ENCODE data around the gene NCCRP1.

The NCCRP1 gene

DNA sequence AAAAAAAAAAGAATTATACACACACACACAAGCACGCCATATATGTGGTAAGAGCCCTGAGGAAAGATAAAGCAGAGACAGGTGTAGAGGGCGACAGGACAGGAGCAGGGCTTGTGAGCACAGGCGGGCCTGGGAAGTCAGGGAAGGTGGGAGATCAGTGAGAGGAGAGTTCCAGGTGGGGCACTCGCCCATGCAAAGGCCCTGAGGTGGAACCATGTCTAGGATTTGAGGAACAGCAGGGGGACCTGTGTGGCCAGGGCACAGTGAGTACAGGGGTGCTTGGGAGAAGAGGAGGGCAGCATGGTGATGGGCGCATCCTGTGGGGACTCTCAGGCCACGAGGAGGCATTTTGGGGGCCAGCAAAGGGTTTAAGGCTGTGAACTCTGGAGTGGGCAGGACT is 32.5 kb upstream of the NCCRP1 start:
- DNase-seq (ENCODE audit: low read depth in 2 of 2): no peak

DNA sequence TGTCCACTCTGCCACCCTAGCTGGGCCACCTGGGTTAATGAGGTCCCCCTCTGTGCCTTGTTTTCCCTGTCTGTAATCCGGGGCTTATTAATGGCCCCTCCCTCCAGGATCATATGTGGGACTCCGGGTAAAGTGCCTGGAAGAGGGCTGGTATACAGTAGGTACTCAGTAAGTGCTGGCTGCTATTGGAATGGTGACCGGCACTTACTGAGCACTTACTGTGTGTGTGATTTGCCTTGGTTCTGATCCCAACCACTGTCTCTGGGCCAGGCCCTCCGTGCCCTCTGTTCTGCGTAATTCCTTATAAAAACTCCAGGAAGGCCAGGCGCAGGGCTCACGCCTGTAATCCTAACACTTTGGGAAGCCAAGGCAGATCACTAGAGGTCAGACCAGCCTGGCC is 30.9 kb upstream of the NCCRP1 start:
- no peak for DNase-seq (ENCODE audit: low read depth in 2 of 2)

DNA sequence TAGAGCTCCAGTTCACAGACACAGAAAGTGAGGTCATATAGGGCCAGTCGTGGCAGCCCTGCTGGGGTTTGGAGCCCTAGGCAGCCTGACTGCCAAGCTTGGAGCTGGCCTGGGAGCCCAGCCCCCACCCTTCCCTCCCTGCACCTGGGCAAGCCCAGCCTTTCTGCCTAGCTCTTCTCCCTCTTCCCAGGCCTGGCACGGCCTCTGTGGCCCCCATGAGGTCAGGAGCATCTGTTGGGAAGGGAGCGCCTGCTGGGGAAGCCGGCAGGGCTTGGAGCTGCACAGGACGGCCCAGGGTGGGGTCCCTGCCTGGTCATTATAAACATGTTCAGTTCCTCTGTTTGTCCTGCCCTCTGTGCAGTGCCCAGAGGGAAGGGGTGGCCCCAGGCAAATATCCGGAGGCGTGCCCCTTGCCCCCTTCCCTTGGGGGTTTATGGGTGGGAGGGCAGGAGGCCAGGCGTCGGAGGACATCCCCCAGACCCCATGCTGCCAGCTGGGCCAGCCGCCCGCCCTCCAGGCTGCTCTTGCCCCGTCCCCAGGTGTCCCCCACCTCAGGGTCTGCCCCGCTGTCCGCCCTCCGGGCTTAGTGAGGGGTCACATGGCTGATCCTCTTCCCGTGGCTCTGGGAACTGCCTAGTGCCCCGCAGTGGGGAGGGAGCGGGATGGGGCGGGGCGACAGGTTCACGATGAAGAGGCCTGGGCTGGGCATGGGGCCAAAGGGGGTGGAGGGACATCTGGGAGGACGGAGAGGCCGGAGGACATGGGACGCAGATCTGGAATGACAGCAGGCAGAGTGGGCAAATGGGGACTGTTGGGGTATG is 30.0 kb upstream of the NCCRP1 start:
- DNase-seq (ENCODE audit: low read depth in 2 of 2): no peak

DNA sequence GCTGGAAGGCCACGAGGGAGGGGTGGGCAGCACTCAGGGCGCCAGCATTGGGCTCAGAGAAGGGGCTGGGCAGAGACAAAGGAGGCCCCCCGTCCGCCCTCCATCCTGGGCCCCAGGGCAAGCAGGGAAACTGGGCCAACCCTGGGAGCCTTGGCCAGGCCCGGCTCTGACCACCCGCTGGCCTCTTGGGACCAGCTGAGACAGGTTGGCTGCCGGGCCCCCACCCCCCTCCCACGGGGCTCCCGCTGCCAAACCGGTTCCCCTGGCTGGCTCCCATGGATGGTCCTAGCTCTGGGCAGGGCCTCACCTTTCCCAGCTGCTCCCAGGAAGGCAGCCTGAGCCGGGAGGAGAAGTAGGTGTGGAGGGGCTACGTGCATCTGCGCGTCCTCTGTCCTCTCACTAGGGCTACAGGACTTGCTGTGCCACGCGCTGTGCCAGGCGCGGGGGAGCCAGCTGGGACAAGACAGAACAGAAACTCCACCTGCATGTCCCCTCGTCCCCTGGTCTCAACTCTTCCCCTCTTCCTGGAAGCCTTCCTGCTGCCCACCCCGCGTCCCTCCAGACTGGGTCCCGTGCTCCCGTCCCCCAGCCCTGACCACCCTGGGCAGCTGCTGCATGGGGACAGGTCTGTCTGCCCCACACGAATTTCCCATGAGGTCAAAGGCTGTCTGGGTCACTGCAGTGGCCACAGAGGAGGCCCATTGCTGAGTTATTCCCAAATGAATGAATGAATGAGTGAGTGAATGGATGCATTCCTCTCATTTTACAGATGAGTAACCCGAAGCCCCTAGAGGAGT is 29.1 kb upstream of the NCCRP1 start:
- DNase-seq (ENCODE audit: low read depth in 2 of 2): no peak

DNA sequence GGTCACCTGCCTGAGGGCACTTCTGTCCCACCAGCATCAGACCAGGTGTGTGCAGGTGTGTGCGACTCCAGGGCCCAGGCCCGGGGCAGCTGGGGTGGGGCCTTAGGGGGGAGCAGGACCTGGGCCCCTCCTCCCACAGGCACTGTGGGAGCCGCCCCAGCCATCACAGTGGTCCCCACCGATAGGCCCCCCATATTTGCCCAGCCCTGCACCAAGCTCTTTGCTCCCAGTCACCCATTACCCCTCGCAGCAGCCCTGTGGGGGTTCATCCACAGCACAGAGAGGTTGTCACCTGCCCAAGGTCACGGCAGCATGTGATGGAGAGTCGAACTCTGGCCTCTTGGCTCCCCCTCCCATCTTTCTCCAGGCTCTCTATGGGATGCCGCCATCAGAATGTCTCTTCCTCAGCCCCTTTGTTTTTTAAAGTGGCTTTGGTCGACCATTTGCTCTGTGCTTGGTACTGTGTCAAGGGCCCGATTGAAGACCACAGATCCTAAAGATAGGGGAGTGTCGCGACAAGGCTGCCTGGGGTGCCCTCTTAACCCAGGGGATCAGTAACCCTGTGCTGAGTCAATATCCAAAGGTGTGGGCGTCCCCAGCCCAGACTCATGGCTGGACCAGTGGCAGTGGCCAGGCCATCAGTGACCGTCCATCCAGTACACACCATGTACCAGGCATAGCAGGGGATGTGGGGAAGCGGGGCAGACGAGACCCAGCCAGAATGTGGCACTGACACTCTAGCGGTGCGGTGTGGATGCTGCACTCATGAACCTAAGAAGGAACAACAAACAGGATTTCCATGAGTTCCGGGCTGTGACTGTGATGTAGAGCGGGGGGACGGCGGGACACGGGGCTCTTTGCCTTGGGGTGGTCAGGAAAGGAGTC is 28.3 kb upstream of the NCCRP1 start:
- no peak for DNase-seq (ENCODE audit: low read depth in 2 of 2)

DNA sequence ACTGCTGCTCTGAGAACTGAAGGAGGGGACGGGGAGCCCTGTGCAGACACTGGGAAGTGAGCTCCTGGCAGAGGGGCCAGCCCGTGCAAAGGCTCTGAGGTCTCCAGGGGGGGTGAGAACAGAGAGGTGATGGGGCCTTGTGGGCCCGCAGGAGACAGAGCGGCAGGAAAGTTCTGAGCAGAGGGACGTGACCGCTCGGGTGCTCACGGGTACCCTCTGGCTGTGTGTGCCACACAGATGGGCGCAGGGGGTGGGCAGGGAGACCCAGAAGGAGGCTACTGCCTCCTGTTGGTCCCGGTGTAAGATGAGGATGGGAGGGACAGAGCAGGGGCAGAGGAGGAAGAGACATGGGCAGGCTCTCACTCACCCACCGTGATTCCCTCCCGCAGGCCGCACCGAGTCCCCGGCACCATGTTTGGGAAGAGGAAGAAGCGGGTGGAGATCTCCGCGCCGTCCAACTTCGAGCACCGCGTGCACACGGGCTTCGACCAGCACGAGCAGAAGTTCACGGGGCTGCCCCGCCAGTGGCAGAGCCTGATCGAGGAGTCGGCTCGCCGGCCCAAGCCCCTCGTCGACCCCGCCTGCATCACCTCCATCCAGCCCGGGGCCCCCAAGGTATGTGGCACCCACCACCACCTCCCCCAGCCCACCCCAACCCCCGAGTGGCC is 27.5 kb upstream of the NCCRP1 start:
- DNase-seq (ENCODE audit: low read depth in 2 of 2): no peak

DNA sequence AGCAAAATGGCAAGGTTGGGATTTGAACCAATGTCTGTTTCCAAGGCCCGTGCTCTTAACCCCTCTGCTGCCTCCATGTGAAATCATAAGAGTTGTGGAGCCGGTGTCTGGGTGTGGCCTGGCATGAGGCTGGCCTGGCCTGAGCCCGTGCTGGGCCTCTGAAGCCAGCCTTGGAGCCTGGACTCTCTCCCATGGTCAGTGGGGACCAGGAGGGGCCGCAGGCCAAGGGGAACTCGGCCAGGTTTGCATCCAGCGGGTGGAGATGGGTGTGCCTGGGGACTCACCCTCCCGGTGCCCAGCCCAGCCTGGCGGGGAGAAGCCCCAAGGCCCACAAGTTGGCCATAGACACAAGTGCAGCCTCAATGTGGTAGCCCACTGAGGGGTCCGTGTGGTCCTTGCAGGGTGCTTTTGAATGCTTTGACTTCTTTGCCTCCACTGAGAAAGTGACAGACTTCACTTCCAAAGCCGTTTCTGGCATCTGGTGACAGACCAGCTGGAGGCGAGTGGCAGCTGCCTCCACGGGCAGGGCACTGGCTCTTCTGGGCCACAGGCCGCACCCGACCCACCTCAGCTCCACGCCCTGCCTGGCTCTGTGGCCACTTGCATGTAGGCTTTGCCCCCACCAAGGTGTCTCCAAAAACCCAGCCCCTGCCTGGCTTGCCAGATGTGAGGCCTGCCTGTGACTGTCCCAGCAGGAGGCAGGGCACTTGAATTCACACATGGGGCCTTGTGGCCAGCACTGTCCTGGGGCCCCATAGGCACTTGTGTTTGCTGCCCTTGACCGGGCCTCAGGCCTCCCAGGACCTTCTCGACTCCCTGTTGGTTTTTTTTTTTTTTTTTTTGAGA is 26.2 kb upstream of the NCCRP1 start:
- no peak for DNase-seq (ENCODE audit: low read depth in 2 of 2)

DNA sequence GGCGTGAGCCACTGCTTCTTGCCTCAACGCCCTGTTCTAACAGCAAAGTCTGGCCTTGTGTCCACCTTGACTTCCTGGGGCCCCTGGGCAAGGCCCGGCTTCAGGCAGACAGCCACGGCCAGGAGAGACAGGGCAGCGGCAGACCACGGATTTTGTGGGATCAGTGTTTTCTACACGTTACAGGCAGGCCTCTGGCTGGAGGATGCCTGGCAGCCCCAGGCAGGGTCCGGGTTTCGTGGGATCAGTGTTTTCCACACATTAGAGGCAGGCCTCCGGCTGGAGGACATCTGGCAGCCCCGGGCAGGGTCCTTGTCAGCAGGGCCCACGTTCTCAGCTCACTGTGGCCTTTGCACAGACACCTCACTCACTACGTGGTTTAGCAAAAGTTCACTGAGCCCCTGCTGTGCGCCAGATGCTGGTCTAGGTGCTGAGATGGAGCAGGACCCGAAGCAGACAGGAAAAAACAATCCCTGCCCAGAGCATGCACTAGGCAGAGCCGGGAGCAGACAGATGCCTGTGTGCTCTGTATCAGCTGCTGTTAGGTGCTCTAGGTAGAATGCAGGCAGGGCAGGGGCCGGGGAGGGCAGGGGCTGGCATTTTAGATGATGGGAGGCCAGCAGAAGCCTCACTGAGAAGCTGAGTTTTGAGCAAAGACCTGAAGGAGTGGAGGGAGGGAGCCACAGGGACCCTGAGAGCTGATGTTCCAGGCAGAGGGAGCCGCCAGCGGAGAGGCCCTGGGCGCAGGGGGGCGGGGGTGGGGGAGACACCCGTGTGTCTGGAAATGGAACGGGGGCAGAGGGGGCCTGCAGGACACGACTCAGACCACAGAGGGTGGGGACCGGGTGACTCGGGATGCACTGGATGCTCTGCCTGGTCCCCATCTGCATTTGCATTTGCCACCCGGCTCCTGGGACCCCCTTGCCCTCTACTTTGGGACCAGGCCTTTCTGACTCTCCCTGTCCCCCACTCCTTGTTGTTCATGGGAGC is 25.0 kb upstream of the NCCRP1 start:
- no peak for DNase-seq (ENCODE audit: low read depth in 2 of 2)

DNA sequence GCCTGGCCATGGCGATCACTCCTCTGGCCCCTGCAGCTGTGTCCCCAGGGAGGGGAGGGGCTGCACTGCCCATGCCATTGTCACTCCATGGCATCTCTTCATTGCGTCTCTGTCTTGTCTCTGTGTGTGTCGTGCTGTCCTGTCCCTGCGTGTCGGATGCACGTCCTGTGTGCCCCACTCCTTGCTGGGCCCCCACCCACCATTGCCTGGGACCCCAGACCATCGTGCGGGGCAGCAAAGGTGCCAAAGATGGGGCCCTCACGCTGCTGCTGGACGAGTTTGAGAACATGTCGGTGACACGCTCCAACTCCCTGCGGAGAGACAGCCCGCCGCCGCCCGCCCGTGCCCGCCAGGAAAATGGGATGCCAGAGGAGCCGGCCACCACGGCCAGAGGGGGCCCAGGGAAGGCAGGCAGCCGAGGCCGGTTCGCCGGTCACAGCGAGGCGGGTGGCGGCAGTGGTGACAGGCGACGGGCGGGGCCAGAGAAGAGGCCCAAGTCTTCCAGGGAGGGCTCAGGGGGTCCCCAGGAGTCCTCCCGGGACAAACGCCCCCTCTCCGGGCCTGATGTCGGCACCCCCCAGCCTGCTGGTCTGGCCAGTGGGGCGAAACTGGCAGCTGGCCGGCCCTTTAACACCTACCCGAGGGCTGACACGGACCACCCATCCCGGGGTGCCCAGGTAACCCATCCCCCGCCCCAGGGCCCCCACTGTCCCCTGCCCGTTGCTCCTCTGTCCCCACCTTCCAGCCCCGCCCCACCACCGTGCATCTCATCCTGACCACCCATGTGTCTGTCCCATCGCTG is 23.9 kb upstream of the NCCRP1 start:
- DNase-seq (ENCODE audit: low read depth in 2 of 2): no peak

DNA sequence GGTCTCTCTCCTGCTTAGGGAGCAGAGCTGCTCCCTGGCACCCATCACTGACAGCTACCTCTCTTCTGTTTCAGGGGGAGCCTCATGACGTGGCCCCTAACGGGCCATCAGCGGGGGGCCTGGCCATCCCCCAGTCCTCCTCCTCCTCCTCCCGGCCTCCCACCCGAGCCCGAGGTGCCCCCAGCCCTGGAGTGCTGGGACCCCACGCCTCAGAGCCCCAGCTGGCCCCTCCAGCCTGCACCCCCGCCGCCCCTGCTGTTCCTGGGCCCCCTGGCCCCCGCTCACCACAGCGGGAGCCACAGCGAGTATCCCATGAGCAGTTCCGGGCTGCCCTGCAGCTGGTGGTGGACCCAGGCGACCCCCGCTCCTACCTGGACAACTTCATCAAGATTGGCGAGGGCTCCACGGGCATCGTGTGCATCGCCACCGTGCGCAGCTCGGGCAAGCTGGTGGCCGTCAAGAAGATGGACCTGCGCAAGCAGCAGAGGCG is 23.2 kb upstream of the NCCRP1 start:
- no peak for DNase-seq (ENCODE audit: low read depth in 2 of 2)

DNA sequence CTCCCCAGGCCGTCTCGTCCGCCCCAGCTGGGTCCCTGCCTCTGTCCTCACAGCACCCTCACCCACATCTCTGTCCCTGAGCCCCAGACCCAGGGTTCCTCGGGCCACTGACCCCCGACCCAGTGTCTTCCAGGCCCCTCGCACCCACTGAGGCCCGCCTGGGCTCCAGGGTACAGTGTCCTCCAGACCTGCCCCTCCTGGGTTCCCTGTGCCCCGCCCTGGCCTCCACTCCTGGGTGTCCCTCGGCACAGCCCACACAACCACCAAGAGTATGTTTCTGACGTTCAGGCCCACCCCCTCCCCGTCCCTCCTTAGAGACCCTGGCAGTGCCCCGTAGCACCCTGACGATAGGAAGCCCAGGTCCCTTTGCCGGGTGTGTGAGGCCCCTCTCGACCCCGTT is 22.6 kb upstream of the NCCRP1 start:
- DNase-seq (ENCODE audit: low read depth in 2 of 2): no peak

DNA sequence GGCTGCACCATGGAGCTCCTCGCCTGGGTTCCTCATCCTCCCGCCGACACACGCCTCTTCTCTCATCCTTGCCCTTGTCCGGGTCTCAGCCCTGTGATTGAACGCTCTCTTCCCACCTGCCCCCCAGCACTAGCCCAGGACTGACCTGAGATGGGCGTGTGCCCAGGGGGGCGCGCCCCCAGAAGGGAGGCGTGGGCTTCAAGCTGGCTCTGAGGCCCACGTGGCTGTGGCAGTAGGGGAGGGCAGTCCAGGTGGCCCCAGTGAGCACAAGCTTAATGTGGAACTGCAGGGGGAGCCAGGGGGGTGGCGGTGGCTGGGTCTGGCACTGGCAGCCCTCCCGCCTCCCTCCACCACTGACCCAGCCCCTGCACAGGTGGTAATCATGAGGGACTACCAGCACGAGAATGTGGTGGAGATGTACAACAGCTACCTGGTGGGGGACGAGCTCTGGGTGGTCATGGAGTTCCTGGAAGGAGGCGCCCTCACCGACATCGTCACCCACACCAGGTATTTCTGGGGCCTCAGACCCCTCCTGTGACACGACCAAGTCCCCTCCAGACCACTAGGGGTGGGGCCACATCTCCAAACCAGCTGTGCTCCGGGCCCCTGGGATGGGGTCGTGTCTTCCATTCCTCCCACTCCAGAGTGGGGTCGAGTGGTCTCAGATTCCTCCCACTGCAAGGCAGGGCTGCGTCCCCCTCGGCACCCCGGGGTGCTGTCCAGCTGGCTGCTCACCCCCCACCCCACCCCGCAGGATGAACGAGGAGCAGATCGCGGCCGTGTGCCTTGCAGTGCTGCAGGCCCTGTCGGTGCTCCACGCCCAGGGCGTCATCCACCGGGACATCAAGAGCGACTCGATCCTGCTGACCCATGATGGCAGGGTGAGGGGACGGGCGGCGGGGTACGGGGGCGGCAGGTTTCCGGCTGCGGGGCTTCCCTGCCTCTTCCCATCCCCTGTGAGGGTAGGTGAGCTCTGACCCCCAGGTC is 21.9 kb upstream of the NCCRP1 start:
- DNase-seq (ENCODE audit: low read depth in 2 of 2): no peak

DNA sequence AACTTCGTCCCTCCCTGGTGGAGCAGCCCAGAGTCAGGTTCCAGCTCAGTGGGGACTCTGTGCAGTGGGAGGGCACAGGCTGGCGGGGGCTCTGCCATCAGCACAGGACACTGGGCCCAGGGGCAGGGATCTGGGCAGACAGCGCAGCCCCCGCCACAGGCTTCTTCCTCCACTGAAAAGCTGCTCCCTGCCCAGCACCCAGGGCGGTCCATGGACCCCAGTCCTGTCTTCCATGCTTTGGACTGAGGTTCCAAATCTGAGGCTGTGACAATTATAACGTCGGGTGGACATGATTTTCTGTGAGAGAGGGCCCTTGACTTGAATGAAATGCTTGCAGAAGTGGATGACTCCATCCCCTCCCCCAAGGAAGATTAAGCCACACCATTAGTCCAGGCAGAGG is 21.2 kb upstream of the NCCRP1 start:
- DNase-seq (ENCODE audit: low read depth in 2 of 2): no peak

DNA sequence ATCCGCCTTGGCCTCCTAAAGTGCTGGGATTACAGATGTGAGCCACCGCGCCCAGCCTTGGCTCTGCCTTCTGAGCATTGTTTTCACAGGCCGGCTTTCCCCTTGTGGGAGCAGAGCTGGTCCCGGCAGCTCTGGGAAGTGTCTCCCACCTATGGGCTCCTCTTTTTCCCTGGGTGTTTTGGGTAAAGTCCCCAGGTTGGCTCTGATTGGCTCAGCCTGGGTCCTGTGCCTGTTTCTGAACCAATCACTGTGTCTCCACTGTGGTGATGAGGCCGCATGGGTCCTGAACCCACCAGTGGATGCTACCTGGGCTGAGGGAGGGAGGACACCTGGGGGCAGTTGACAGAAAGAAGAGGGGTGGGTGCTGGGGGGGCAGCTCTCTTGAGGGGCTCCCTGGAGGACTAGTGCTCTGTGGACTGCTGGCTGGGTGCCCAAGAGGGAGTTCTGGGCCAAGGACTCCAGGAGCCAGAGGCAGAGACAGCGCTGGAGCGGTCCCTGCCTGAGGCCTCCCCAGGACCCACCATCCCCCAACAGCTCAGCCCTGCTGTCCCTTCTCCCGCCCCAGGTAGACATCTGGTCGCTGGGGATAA is 19.6 kb upstream of the NCCRP1 start:
- DNase-seq (ENCODE audit: low read depth in 2 of 2): no peak

DNA sequence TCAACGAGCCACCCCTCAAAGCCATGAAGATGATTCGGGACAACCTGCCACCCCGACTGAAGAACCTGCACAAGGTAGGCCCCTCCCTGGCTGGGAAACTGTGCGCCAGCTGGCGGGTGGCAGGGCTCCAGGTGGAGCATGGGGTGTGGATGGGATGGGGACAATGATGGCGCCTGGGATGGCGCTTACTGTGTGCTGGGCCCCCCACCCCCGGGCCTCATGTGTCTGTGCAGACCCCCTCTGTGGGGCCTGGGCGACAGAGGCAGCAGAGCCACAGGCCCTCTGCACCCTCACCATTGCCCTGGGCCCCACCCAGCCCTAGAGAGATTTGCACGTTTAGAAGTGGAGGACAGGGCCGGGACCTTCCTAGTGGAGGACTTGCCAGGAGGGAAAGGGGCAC is 19.0 kb upstream of the NCCRP1 start:
- no peak for DNase-seq (ENCODE audit: low read depth in 2 of 2)

DNA sequence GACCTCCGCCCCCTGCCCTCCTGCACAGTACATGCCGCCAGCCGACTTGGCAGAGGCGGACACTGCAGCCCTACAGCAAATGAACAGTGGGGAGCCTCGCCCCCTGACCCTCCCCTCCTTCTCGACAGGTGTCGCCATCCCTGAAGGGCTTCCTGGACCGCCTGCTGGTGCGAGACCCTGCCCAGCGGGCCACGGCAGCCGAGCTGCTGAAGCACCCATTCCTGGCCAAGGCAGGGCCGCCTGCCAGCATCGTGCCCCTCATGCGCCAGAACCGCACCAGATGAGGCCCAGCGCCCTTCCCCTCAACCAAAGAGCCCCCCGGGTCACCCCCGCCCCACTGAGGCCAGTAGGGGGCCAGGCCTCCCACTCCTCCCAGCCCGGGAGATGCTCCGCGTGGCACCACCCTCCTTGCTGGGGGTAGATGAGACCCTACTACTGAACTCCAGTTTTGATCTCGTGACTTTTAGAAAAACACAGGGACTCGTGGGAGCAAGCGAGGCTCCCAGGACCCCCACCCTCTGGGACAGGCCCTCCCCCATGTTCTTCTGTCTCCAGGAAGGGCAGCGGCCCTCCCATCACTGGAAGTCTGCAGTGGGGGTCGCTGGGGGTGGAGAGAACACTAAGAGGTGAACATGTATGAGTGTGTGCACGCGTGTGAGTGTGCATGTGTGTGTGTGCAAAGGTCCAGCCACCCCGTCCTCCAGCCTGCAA is 18.3 kb upstream of the NCCRP1 start:
- DNase-seq (ENCODE audit: low read depth in 2 of 2): no peak

Measured in stimulated activated CD8-positive, alpha-beta memory T cell treated with anti-CD3 and anti-CD28 coated beads, Interleukin-15, amount 100 ng/mL, for 48 hours (primary cell).